GM19240 (cell line): Measurements from ENCODE around the gene SYNDIG1.

Source experiments
- DNase-seq: peaks from one replicate; pipeline ENCODE4 v3.0.0; 2011; ENCODE audit warnings: low spot score; ENCODE audit not compliant: insufficient read length

SYNDIG1 gene

GRCh38 chr20:24708411-24709295 lies 239.2 kb downstream of the SYNDIG1 start:
- DNase-seq, result no peak
